Hepatocyte (in vitro differentiated cells): ENCODE data around the gene SPATA19. TPM values are rescaled to one million over a fixed set of nuclear protein-coding genes. Genes with fewer than 3 reads are reported as not detected.

Experiments used
- DNase-seq: peaks from one replicate; pipeline ENCODE4 v3.0.0-alpha.2; 2016; ENCODE audit warnings: low spot score
- H2AFZ ChIP-seq: fragments of 200-600 bp; sonication (generic); 2 replicates; pipeline ENCODE4 v1.6.0; 2016; ENCODE audit warnings: antibody characterized with exemption, mild to moderate bottlenecking
- H3K27ac ChIP-seq: fragments of 200-600 bp; sonication (generic); 2 replicates; pipeline ENCODE4 v1.5.1; 2016; ENCODE audit warnings: mild to moderate bottlenecking
- H3K27me3 ChIP-seq: fragments of 200-600 bp; sonication (generic); 2 replicates; pipeline ENCODE4 v1.6.1; 2016
- H3K36me3 ChIP-seq: fragments of 200-600 bp; sonication (generic); replicated peaks from 2 replicates; pipeline ENCODE4 v1.5.1; 2016; ENCODE audit warnings: low read depth; ENCODE audit not compliant: insufficient read depth
- H3K4me1 ChIP-seq: fragments of 200-600 bp; sonication (generic); 2 replicates; pipeline ENCODE4 v1.5.1; 2016; ENCODE audit warnings: mild to moderate bottlenecking, moderate library complexity; ENCODE audit not compliant: insufficient read depth
- H3K4me2 ChIP-seq: fragments of 200-600 bp; sonication (generic); 2 replicates; pipeline ENCODE4 v1.6.0; 2016
- H3K4me3 ChIP-seq: fragments of 200-600 bp; sonication (generic); 2 replicates; pipeline ENCODE4 v1.5.1; 2016; ENCODE audit warnings: mild to moderate bottlenecking
- H3K79me2 ChIP-seq: fragments of 200-600 bp; sonication (generic); 2 replicates; pipeline ENCODE4 v1.6.0; 2017; ENCODE audit warnings: mild to moderate bottlenecking
- H3K9me2 ChIP-seq: fragments of 200-600 bp; sonication (generic); replicated peaks from 2 replicates; pipeline ENCODE4 v1.6.0; 2017; ENCODE audit warnings: mild to moderate bottlenecking; ENCODE audit not compliant: insufficient read depth
- H3K9me3 ChIP-seq: fragments of 200-600 bp; sonication (generic); 2 replicates; pipeline ENCODE4 v1.5.1; 2016; ENCODE audit warnings: low read depth, mild to moderate bottlenecking
- H4K20me1 ChIP-seq: fragments of 200-600 bp; sonication (generic); 2 replicates; pipeline ENCODE4 v1.6.0; 2016; ENCODE audit warnings: mild to moderate bottlenecking; ENCODE audit not compliant: insufficient read depth, poor library complexity, severe bottlenecking
- CTCF ChIP-seq: fragments of 200-600 bp; sonication (generic); IDR thresholded peaks from 2 replicates; pipeline ENCODE4 v1.5.1; 2016; ENCODE audit warnings: antibody characterized with exemption, mild to moderate bottlenecking; ENCODE audit not compliant: poor library complexity
- EZH2 ChIP-seq: fragments of 200-600 bp; sonication (generic); IDR thresholded peaks from 2 replicates; pipeline ENCODE4 v1.6.1; 2016; ENCODE audit warnings: antibody characterized with exemption, mild to moderate bottlenecking, borderline replicate concordance
- EZH2phosphoT487 ChIP-seq: fragments of 200-600 bp; sonication (generic); IDR thresholded peaks from one replicate; pipeline ENCODE4 v1.6.1; 2018; ENCODE audit warnings: antibody characterized with exemption, mild to moderate bottlenecking, low read depth, moderate library complexity; ENCODE audit not compliant: unreplicated experiment, severe bottlenecking
- WGBS: methylation state at CpG from one replicate; pipeline ENCODE4 v1.1.6; 2016; ENCODE audit warnings: low lambda C conversion rate; ENCODE audit errors: missing lambda C conversion rate; 5-methylcytosine and 5-hydroxymethylcytosine counted together
- polyA plus RNA-seq: library from polyadenylated mRNA; unstranded; fragments of >200 nt; fragmentation: Nextera tagmentation; extraction: Ambion mirVana; gene quantifications from 2 replicates; pipeline ENCODE4 v1.2.1, GENCODE V29; 2016
- total RNA-seq: library from RNA; depleted of rRNA; stranded (reverse); fragments of >200 nt; gene quantifications from 2 replicates; pipeline ENCODE4 v1.2.3, GENCODE V29; 2014

The SPATA19 gene
- total and polyA plus RNA-seq, 2 experiments from 2014 or later, result not detected

- no peak overlapping the region for H3K27ac ChIP-seq
- H3K4me2 ChIP-seq, result no peak overlapping the region
- no peaks in the 10 kb centered on the region for H3K4me1 ChIP-seq
- no peaks in the 10 kb centered on the region for H3K79me2 ChIP-seq
- H3K36me3 ChIP-seq, result no peaks in the 10 kb centered on the region
- no peak for DNase-seq
- H4K20me1 ChIP-seq, result no peaks in the 10 kb centered on the region
- H2AFZ ChIP-seq, result no peak overlapping the region
- H3K4me3 ChIP-seq, result no peak overlapping the region
- no peak for TF ChIP-seq EZH2phosphoT487
- no peak for TF ChIP-seq CTCF
- no peak for TF ChIP-seq EZH2
- no peaks in the 10 kb centered on the region for H3K9me2 ChIP-seq
- H3K27me3 ChIP-seq, result peaks cover 4% of the 10 kb centered on the region
- WGBS, result 86% methylated on average over 7 of the region's 7 CpGs
- H3K9me3 ChIP-seq, result no peaks in the 10 kb centered on the region
Observed at GRCh38 chr11:133793271-133794035, 51.9 kb downstream of the SPATA19 start.

GRCh38 chr11:133790995-133791394 is 54.3 kb downstream of the SPATA19 start:
- no peaks in the 10 kb centered on the region for H3K4me1 ChIP-seq
- H3K9me3 ChIP-seq, result no peaks in the 10 kb centered on the region
- H3K9me2 ChIP-seq, result no peaks in the 10 kb centered on the region
- H3K4me2 ChIP-seq, result no peak overlapping the region
- H3K79me2 ChIP-seq, result no peaks in the 10 kb centered on the region
- no peak overlapping the region for H3K27ac ChIP-seq
- no peak overlapping the region for H2AFZ ChIP-seq
- no peak for TF ChIP-seq CTCF
- no peak for TF ChIP-seq EZH2phosphoT487
- no peak for TF ChIP-seq EZH2
- peaks cover 17% of the 10 kb centered on the region for H3K27me3 ChIP-seq
- 79% methylated on average over 5 of the region's 5 CpGs for WGBS
- no peaks in the 10 kb centered on the region for H3K36me3 ChIP-seq
- H3K4me3 ChIP-seq, result no peak overlapping the region
- DNase-seq, result no peak
- H4K20me1 ChIP-seq, result no peaks in the 10 kb centered on the region

Other genes starting within 250 kb of the SPATA19 start
- 0.30 and 0.32 TPM in 2 replicates for gene IGSF9B, start 111.5 kb upstream of the SPATA19 start, total RNA-seq
- 0.65 and 0.91 TPM in 2 replicates for gene IGSF9B, start 111.5 kb upstream of the SPATA19 start, polyA plus RNA-seq
- 23.6 and 25.6 TPM in 2 replicates for gene JAM3, start 223.6 kb upstream of the SPATA19 start, total RNA-seq
- gene JAM3, start 223.6 kb upstream of the SPATA19 start, polyA plus RNA-seq, result 20.3 and 24.7 TPM in 2 replicates